Left ventricle myocardium inferior (tissue), 1 donor: Measurements from ENCODE around the gene KCNJ16. TPM values are rescaled to one million over a fixed set of nuclear protein-coding genes. Genes with fewer than 3 reads are reported as not detected.

Experiments used
- DNase-seq: peaks from one replicate; pipeline ENCODE4 v3.0.0-alpha.2; 2020
- H3K27ac ChIP-seq: fragments of 200-600 bp; replicated peaks from 2 replicates; pipeline ENCODE4 v1.8.0; 2021
- H3K27me3 ChIP-seq: fragments of 200-600 bp; 2 replicates; pipeline ENCODE4 v1.8.0; 2021; ENCODE audit warnings: low read depth
- H3K36me3 ChIP-seq: fragments of 200-600 bp; 2 replicates; pipeline ENCODE4 v1.8.0; 2021
- H3K4me1 ChIP-seq: fragments of 200-600 bp; 2 replicates; pipeline ENCODE4 v1.8.0; 2021
- H3K4me3 ChIP-seq: fragments of 200-600 bp; 2 replicates; pipeline ENCODE4 v1.8.0; 2021; ENCODE audit warnings: mild to moderate bottlenecking, moderate library complexity
- H3K9me3 ChIP-seq: fragments of 200-600 bp; replicated peaks from 2 replicates; pipeline ENCODE4 v1.8.0; 2021
- CTCF ChIP-seq: fragments of 200-600 bp; IDR thresholded peaks from 2 replicates; pipeline ENCODE4 v1.8.0; 2021; ENCODE audit warnings: antibody characterized with exemption, mild to moderate bottlenecking, borderline replicate concordance
- intact Hi-C: fragments of 100-400 bp; cut with micrococcal nuclease; formaldehyde crosslinking; loops from one replicate; pipeline ENCODE4 v1.11.0; 2022
- total RNA-seq: library from RNA; stranded (reverse); fragmentation: NEBNext Ultra II Directional; extraction: Animal tissue kit (Norgen Biotek cat#: 25700); gene quantifications from one replicate; pipeline ENCODE4 v1.2.1, GENCODE V29; 2021
- donor health status: DM: no; HTN: yes; CAD: no; lungs with severe emphysema.

The KCNJ16 gene
- total RNA-seq, 1 donor from 2014 or later, result not detected

GRCh38 chr17:70119545-70119944 is 44.5 kb downstream of the KCNJ16 start:
- H3K9me3 ChIP-seq, result peaks cover 27% of the 10 kb centered on the region
- H3K27me3 ChIP-seq, result no peaks in the 10 kb centered on the region
- H3K4me1 ChIP-seq, result peaks cover 11% of the 10 kb centered on the region
- no peak for TF ChIP-seq CTCF
- H3K36me3 ChIP-seq, result no peaks in the 10 kb centered on the region
- DNase-seq, result no peak
- intact Hi-C loops, result no loop called here
- no peak overlapping the region for H3K4me3 ChIP-seq
- H3K27ac ChIP-seq, result no peak overlapping the region

- DNase-seq, result no peak
- H3K4me3 ChIP-seq, result no peak overlapping the region
- H3K27ac ChIP-seq, result no peak overlapping the region
- intact Hi-C loops, result no loop called here
- TF ChIP-seq CTCF, result no peak
- peaks cover 11% of the 10 kb centered on the region for H3K4me1 ChIP-seq
- H3K27me3 ChIP-seq, result no peaks in the 10 kb centered on the region
- no peaks in the 10 kb centered on the region for H3K36me3 ChIP-seq
- H3K9me3 ChIP-seq, result peaks cover 27% of the 10 kb centered on the region
Measured at GRCh38 chr17:70119983-70120382, 45.0 kb downstream of the KCNJ16 start.

- Histone ChIP-seq H3K9me3 (peaks cover 27% of the 10 kb centered on the region), H3K4me1 (peaks cover 11% of the 10 kb centered on the region), H3K27ac (no peak overlapping the region), H3K36me3 (no peaks in the 10 kb centered on the region), H3K27me3 (no peaks in the 10 kb centered on the region), H3K4me3 (no peak overlapping the region)
- intact Hi-C loops, result no loop called here
- no peak for DNase-seq
- TF ChIP-seq CTCF, result no peak
Measured at GRCh38 chr17:70120425-70120824, 45.4 kb downstream of the KCNJ16 start.

GRCh38 chr17:70121126-70121525 is 46.1 kb downstream of the KCNJ16 start:
- no peaks in the 10 kb centered on the region for H3K27me3 ChIP-seq
- intact Hi-C loops, result no loop called here
- H3K9me3 ChIP-seq, result peaks cover 27% of the 10 kb centered on the region
- H3K27ac ChIP-seq, result peak overlapping the region; percentile 25
- no peaks in the 10 kb centered on the region for H3K36me3 ChIP-seq
- H3K4me3 ChIP-seq, result no peak overlapping the region
- H3K4me1 ChIP-seq, result peaks cover 11% of the 10 kb centered on the region
- no peak for TF ChIP-seq CTCF
- no peak for DNase-seq

- no peaks in the 10 kb centered on the region for H3K36me3 ChIP-seq
- no peak overlapping the region for H3K27ac ChIP-seq
Measured at GRCh38 chr17:70123193-70123592, 48.2 kb downstream of the KCNJ16 start.

More at GRCh38 chr17:70123193-70123592, 48.2 kb downstream of the KCNJ16 start:
- Histone ChIP-seq H3K27me3 (no peaks in the 10 kb centered on the region), H3K4me1 (peaks cover 11% of the 10 kb centered on the region), H3K4me3 (no peak overlapping the region), H3K9me3 (peaks cover 24% of the 10 kb centered on the region)
- DNase-seq, result no peak
- intact Hi-C loops, result no loop called here
- TF ChIP-seq CTCF, result no peak
